Transverse colon (tissue), 4 donors: ENCODE data around the gene CLCNKA.
"Not testable (repeated sequence)": the region's sequence is repeated elsewhere in the genome, so short reads cannot be mapped to it uniquely, and the experiment has no call there.

Experiments used
- POLR2AphosphoS5 ChIP-seq, 3 donors: sonication (generic); formaldehyde crosslinking; IDR thresholded peaks; one replicate each; pipeline ENCODE4 v1.6.1; 2016; ENCODE audit warnings: antibody characterized with exemption in 3 of 3
- TF ChIP-seq, protein P1 (sequence below), 5 experiments: fragments of 200-600 bp in 3 of 5; fragments of 450-650 bp in 2 of 5; sonication (generic) in 3 of 5; IDR thresholded peaks; 1 replicate in 2 of 5; 2 replicates in 3 of 5; pipeline ENCODE4 v1.5.1; 2016 to 2017; ENCODE audit warnings: antibody characterized with exemption in 5 of 5, inconsistent platforms in 3 of 5, mild to moderate bottlenecking in 2 of 5, moderate library complexity in 1 of 5

GRCh38 chr1:16020878-16021277, 958 bp upstream of the CLCNKA start:
- not testable (repeated sequence) for TF ChIP-seq POLR2AphosphoS5 (IDR thresholded peaks at IDR 0.05)
- TF ChIP-seq, protein P1, sequence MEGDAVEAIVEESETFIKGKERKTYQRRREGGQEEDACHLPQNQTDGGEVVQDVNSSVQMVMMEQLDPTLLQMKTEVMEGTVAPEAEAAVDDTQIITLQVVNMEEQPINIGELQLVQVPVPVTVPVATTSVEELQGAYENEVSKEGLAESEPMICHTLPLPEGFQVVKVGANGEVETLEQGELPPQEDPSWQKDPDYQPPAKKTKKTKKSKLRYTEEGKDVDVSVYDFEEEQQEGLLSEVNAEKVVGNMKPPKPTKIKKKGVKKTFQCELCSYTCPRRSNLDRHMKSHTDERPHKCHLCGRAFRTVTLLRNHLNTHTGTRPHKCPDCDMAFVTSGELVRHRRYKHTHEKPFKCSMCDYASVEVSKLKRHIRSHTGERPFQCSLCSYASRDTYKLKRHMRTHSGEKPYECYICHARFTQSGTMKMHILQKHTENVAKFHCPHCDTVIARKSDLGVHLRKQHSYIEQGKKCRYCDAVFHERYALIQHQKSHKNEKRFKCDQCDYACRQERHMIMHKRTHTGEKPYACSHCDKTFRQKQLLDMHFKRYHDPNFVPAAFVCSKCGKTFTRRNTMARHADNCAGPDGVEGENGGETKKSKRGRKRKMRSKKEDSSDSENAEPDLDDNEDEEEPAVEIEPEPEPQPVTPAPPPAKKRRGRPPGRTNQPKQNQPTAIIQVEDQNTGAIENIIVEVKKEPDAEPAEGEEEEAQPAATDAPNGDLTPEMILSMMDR (IDR thresholded peaks at IDR 0.05), result not testable (repeated sequence)
